ENCODE measurements around the gene MARCHF4. TPM values are rescaled to one million over a fixed set of nuclear protein-coding genes. Genes with fewer than 3 reads are reported as not detected.
A peak's percentile ranks its signal among the peaks of the same experiment; 100 is the strongest.

Gene MARCHF4
- total and polyA plus RNA-seq, 2 experiments from 2014 or later: 0.13 to 0.28 TPM

- 81% methylated on average over 7 of the region's 7 CpGs for WGBS (ENCODE audit: low lambda C conversion rate, missing lambda C conversion rate)
- Histone ChIP-seq H3K27me3 (peaks cover 13% of the 10 kb centered on the region), H3K9me3 (ENCODE audit: low read depth) (no peaks in the 10 kb centered on the region), H3K4me2 (no peak overlapping the region), H3K27ac (no peak overlapping the region), H3K4me3 (no peak overlapping the region), H2AFZ (no peak overlapping the region), H3K36me3 (replicated peaks; ENCODE audit: insufficient read depth, low read depth) (no peaks in the 10 kb centered on the region), H3K9me2 (replicated peaks; ENCODE audit: insufficient read depth) (no peaks in the 10 kb centered on the region), H3K4me1 (ENCODE audit: insufficient read depth) (peaks cover 9% of the 10 kb centered on the region), H4K20me1 (ENCODE audit: insufficient read depth, poor library complexity, severe bottlenecking) (no peaks in the 10 kb centered on the region), H3K79me2 (no peaks in the 10 kb centered on the region)
- DNase-seq (ENCODE audit: low spot score): no peak
- TF ChIP-seq EZH2phosphoT487 (IDR thresholded peaks at IDR 0.05; ENCODE audit: low read depth, severe bottlenecking, unreplicated experiment): no peak
- TF ChIP-seq EZH2 (IDR thresholded peaks at IDR 0.05; ENCODE audit: borderline replicate concordance): no peak
- no peak for TF ChIP-seq CTCF (IDR thresholded peaks at IDR 0.05; ENCODE audit: poor library complexity)
Measured at GRCh38 chr2:216343221-216343980, 28.9 kb downstream of the MARCHF4 start.

- Histone ChIP-seq H3K36me3 (replicated peaks; ENCODE audit: insufficient read depth, low read depth) (no peaks in the 10 kb centered on the region), H2AFZ (no peak overlapping the region), H3K4me2 (no peak overlapping the region), H3K4me3 (no peak overlapping the region), H3K27ac (peak overlapping the region; percentile 87), H3K9me3 (ENCODE audit: low read depth) (no peaks in the 10 kb centered on the region), H3K4me1 (ENCODE audit: insufficient read depth) (peaks cover 9% of the 10 kb centered on the region), H3K9me2 (replicated peaks; ENCODE audit: insufficient read depth) (no peaks in the 10 kb centered on the region), H4K20me1 (ENCODE audit: insufficient read depth, poor library complexity, severe bottlenecking) (no peaks in the 10 kb centered on the region), H3K79me2 (no peaks in the 10 kb centered on the region), H3K27me3 (peaks cover 18% of the 10 kb centered on the region)
- WGBS (ENCODE audit: low lambda C conversion rate, missing lambda C conversion rate): 72% methylated on average over 3 of the region's 3 CpGs
- no peak for TF ChIP-seq CTCF (IDR thresholded peaks at IDR 0.05; ENCODE audit: poor library complexity)
- TF ChIP-seq EZH2phosphoT487 (IDR thresholded peaks at IDR 0.05; ENCODE audit: low read depth, severe bottlenecking, unreplicated experiment): no peak
- no peak for TF ChIP-seq EZH2 (IDR thresholded peaks at IDR 0.05; ENCODE audit: borderline replicate concordance)
- DNase-seq (ENCODE audit: low spot score): no peak
Measured at GRCh38 chr2:216341121-216341520, 31.2 kb downstream of the MARCHF4 start.

GRCh38 chr2:216340280-216340631 lies 32.0 kb downstream of the MARCHF4 start:
- Histone ChIP-seq H3K9me2 (replicated peaks; ENCODE audit: insufficient read depth) (no peaks in the 10 kb centered on the region), H3K9me3 (ENCODE audit: low read depth) (no peaks in the 10 kb centered on the region), H2AFZ (peak overlapping the region; percentile 40), H3K36me3 (replicated peaks; ENCODE audit: insufficient read depth, low read depth) (no peaks in the 10 kb centered on the region), H3K4me1 (ENCODE audit: insufficient read depth) (peaks cover 9% of the 10 kb centered on the region), H3K4me3 (no peak overlapping the region), H3K79me2 (no peaks in the 10 kb centered on the region), H3K27me3 (peaks cover 15% of the 10 kb centered on the region), H4K20me1 (ENCODE audit: insufficient read depth, poor library complexity, severe bottlenecking) (no peaks in the 10 kb centered on the region), H3K4me2 (peak overlapping the region; percentile 49), H3K27ac (peak overlapping the region; percentile 87)
- DNase-seq (ENCODE audit: low spot score): no peak
- TF ChIP-seq CTCF (IDR thresholded peaks at IDR 0.05; ENCODE audit: poor library complexity) (no peak), EZH2phosphoT487 (IDR thresholded peaks at IDR 0.05; ENCODE audit: low read depth, severe bottlenecking, unreplicated experiment) (no peak), EZH2 (IDR thresholded peaks at IDR 0.05; ENCODE audit: borderline replicate concordance) (no peak)
- WGBS (ENCODE audit: low lambda C conversion rate, missing lambda C conversion rate): 25% methylated on average over 1 of the region's 1 CpG

Data from hepatocyte (in vitro differentiated cells).